Keratinocyte (primary cell): ENCODE measurements around the gene ANKS6. TPM values are rescaled to one million over a fixed set of nuclear protein-coding genes. Genes with fewer than 3 reads are reported as not detected.

ENCODE experiments used
- DNase-seq: peaks from one replicate; pipeline ENCODE4 v3.0.0-alpha.2; 2011; ENCODE audit warnings: low read depth, missing footprints, low spot score
- FAIRE-seq: peaks from 2 replicates; lab custom pipeline; 2011; peaks lifted over from hg19 to GRCh38; lab: Jason Lieb, UNC
- H2AFZ ChIP-seq: 2 replicates; pipeline ENCODE4 v1.6.0; 2012; ENCODE audit warnings: low read length, control low read depth, inconsistent platforms; ENCODE audit not compliant: control insufficient read depth
- H3K27ac ChIP-seq: 2 replicates; pipeline ENCODE4 v1.5.1; 2011; ENCODE audit warnings: low read length; ENCODE audit not compliant: control insufficient read depth, insufficient read depth
- H3K27me3 ChIP-seq: 3 replicates; pipeline ENCODE4 v1.6.0; 2011; ENCODE audit warnings: low read length; ENCODE audit not compliant: control insufficient read depth, insufficient read depth; ENCODE audit errors: extremely low read depth
- H3K36me3 ChIP-seq, 2 experiments: 2 replicates in 1 of 2; 3 replicates in 1 of 2; pipeline ENCODE4 v1.5.1; 2011; ENCODE audit warnings: low read length in 2 of 2, mild to moderate bottlenecking in 1 of 2; ENCODE audit not compliant: control insufficient read depth in 2 of 2, insufficient read depth in 2 of 2; ENCODE audit errors: extremely low read depth in 1 of 2
- H3K4me1 ChIP-seq: 3 replicates; pipeline ENCODE4 v1.5.1; 2011; ENCODE audit warnings: low read length; ENCODE audit not compliant: control insufficient read depth, insufficient read depth; ENCODE audit errors: extremely low read depth
- H3K4me2 ChIP-seq: 3 replicates; pipeline ENCODE4 v1.6.0; 2011; ENCODE audit warnings: low read depth, low read length; ENCODE audit not compliant: control insufficient read depth, insufficient read depth; ENCODE audit errors: extremely low read depth
- H3K4me3 ChIP-seq, 3 experiments: fragments of 200-600 bp in 1 of 3; sonication (generic) in 1 of 3; 2 replicates in 2 of 3; 3 replicates in 1 of 3; pipeline ENCODE4 v1.5.1; 2011 to 2016; ENCODE audit warnings: low read length in 3 of 3, mild to moderate bottlenecking in 3 of 3, control low read depth in 2 of 3, inconsistent platforms in 1 of 3, low read depth in 1 of 3, mixed read lengths in 1 of 3, mixed run types in 1 of 3, moderate library complexity in 1 of 3; ENCODE audit not compliant: control insufficient read depth in 2 of 3, insufficient read depth in 2 of 3; ENCODE audit errors: extremely low read depth in 1 of 3
- H3K79me2 ChIP-seq: 2 replicates; pipeline ENCODE4 v1.6.0; 2012; ENCODE audit warnings: low read length; ENCODE audit not compliant: control insufficient read depth, insufficient read depth
- H3K9ac ChIP-seq: 3 replicates; pipeline ENCODE4 v1.6.0; 2011; ENCODE audit warnings: low read length; ENCODE audit not compliant: control insufficient read depth, insufficient read depth; ENCODE audit errors: extremely low read depth
- H3K9me1 ChIP-seq: 3 replicates; pipeline ENCODE4 v1.6.0; 2011; ENCODE audit warnings: low read length; ENCODE audit not compliant: control insufficient read depth, insufficient read depth; ENCODE audit errors: extremely low read depth
- H3K9me3 ChIP-seq: 2 replicates; pipeline ENCODE4 v1.5.1; 2012; ENCODE audit warnings: low read depth, low read length; ENCODE audit not compliant: control insufficient read depth
- H4K20me1 ChIP-seq: 3 replicates; pipeline ENCODE4 v1.6.0; 2011; ENCODE audit warnings: low read length; ENCODE audit not compliant: control insufficient read depth, insufficient read depth; ENCODE audit errors: extremely low read depth
- EZH2 ChIP-seq: IDR thresholded peaks from one replicate; pipeline ENCODE4 v1.6.1; 2012; ENCODE audit warnings: inconsistent platforms, mild to moderate bottlenecking, low read length, moderate library complexity
- dilution Hi-C: fragments of 300-500 bp; cut with MboI; formaldehyde crosslinking; loops from one replicate; pipeline ENCODE4 v1.7.0; 2020; ENCODE audit warnings: low sequenced_read_pairs; ENCODE audit not compliant: extremely low pct_ligation_motif_present
- polyA plus RNA-seq, 5 experiments: library from polyadenylated mRNA; depleted of rRNA in 3 of 5; stranded (reverse) in 3 of 5; stranded (forward) in 1 of 5; unstranded in 1 of 5; fragments of >200 nt; gene quantifications; 1 replicate in 1 of 5; 2 replicates in 3 of 5; 3 replicates in 1 of 5; pipeline versions ENCODE4 v1.2.1 to v1.2.3, GENCODE V29; 2011 to 2012; ENCODE audit warnings: missing spikeins in 2 of 5, low read depth in 1 of 5, low replicate concordance in 1 of 5
- TF ChIP-seq, protein P1 (sequence below), 3 experiments: IDR thresholded peaks in 1 of 3; conservative IDR thresholded peaks in 1 of 3; optimal IDR thresholded peaks in 1 of 3; 2 replicates in 2 of 3; 3 replicates in 1 of 3; pipeline versions ENCODE3 to v1.5.1; 2011; ENCODE audit warnings: low read length in 3 of 3, mild to moderate bottlenecking in 3 of 3, moderate library complexity in 2 of 3, control low read depth in 1 of 3, inconsistent platforms in 1 of 3; ENCODE audit not compliant: insufficient read depth in 2 of 3; ENCODE audit errors: extremely low read depth in 1 of 3

Gene ANKS6
- polyA plus RNA-seq, 1 donor (not counting 4 experiments of a cell fraction or from before 2014, with no cell fraction given) = 13.5 TPM

DNA sequence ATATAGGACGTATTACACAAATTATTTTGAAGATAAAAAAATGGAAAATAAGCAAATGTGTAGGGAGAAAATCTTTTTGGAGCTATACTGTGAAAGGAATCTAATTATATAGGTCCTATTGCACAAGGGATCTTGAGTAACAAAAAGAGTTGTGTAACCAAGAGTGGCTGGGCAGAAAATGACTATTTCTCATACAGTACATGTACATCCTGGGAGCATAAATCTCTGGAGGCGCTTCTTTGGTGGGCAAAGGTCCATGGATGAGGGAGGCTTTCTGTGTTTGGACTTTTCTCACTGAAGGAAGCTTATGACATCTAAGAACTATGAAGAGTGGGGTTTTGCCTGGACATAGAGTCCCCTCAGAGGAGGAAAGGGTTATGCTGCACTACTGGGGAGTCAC, 29.8 kb downstream of the ANKS6 start:
- Histone ChIP-seq H3K9me3 (no peaks in the 10 kb centered on the region), H3K79me2 (no peaks in the 10 kb centered on the region), H3K4me1 (peaks cover 10% of the 10 kb centered on the region), H3K27me3 (no peaks in the 10 kb centered on the region), H2AFZ (no peak overlapping the region), H3K4me2 (no peak overlapping the region), H3K36me3 (peaks cover under 1 to 7% of the 10 kb centered on the region in 2 experiments), H3K9me1 (peaks cover 2% of the 10 kb centered on the region), H3K9ac (no peak overlapping the region), H3K4me3 (no peak overlapping the region), H3K27ac (no peak overlapping the region), H4K20me1 (no peaks in the 10 kb centered on the region)
- DNase-seq (no peak), FAIRE-seq (no peak)
- dilution Hi-C loops = no loop called here
- TF ChIP-seq EZH2 = no peak
- TF ChIP-seq, protein P1, sequence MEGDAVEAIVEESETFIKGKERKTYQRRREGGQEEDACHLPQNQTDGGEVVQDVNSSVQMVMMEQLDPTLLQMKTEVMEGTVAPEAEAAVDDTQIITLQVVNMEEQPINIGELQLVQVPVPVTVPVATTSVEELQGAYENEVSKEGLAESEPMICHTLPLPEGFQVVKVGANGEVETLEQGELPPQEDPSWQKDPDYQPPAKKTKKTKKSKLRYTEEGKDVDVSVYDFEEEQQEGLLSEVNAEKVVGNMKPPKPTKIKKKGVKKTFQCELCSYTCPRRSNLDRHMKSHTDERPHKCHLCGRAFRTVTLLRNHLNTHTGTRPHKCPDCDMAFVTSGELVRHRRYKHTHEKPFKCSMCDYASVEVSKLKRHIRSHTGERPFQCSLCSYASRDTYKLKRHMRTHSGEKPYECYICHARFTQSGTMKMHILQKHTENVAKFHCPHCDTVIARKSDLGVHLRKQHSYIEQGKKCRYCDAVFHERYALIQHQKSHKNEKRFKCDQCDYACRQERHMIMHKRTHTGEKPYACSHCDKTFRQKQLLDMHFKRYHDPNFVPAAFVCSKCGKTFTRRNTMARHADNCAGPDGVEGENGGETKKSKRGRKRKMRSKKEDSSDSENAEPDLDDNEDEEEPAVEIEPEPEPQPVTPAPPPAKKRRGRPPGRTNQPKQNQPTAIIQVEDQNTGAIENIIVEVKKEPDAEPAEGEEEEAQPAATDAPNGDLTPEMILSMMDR (optimal IDR thresholded peaks at IDR 0.05 in 1 of 3, IDR thresholded peaks at IDR 0.05 in 1 of 3, conservative IDR thresholded peaks at IDR 0.05 in 1 of 3; ENCODE audit: extremely low read depth in 1 of 3, insufficient read depth in 2 of 3, low read length in 3 of 3) = no peak

DNA sequence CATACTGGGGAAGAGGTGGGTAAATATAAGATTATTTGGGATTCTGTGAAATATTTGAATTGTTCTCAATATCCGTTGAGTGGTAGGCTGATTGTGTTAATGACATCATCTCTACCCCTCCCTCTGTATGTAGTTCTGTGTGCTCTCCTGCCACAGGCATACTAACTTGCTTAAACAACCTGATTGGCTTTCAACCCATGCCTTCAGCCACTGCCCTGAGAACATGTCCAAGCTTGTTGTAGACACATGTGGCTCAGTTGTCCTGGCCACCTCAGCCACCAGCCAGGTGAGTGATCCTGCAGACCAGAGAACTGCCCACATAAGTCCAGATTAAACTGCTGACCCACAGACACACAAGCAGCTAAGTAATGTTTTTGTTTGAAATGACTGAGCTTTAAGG, 31.1 kb downstream of the ANKS6 start:
- Histone ChIP-seq H3K27me3 (no peaks in the 10 kb centered on the region), H3K4me2 (no peak overlapping the region), H3K79me2 (no peaks in the 10 kb centered on the region), H3K4me1 (peaks cover 10% of the 10 kb centered on the region), H4K20me1 (no peaks in the 10 kb centered on the region), H3K9me3 (no peaks in the 10 kb centered on the region), H3K9ac (no peak overlapping the region), H3K4me3 (no peak overlapping the region), H3K27ac (no peak overlapping the region), H3K9me1 (peaks cover 2% of the 10 kb centered on the region), H3K36me3 (peaks cover 0 to 7% of the 10 kb centered on the region in 2 experiments), H2AFZ (no peak overlapping the region)
- no peak for TF ChIP-seq EZH2
- TF ChIP-seq, protein P1 (optimal IDR thresholded peaks at IDR 0.05 in 1 of 3, IDR thresholded peaks at IDR 0.05 in 1 of 3, conservative IDR thresholded peaks at IDR 0.05 in 1 of 3; ENCODE audit: extremely low read depth in 1 of 3, insufficient read depth in 2 of 3, low read length in 3 of 3) = no peak
- FAIRE-seq (peak; percentile 44), DNase-seq (no peak)
- dilution Hi-C loops = no loop called here
